Panc1 (cell line): Measurements from ENCODE around the gene CTAGE1. TPM values are rescaled to one million over a fixed set of nuclear protein-coding genes. Genes with fewer than 3 reads are reported as not detected.

Source experiments
- ATAC-seq: fragments of 200-7000 bp; cut with Tn5 transposase; 2 replicates; pipeline ENCODE4 v1.9.1; 2020; ENCODE audit warnings: mild to moderate bottlenecking, moderate library complexity
- BruUV-seq: library from RNA; stranded (reverse); fragments of 400-500 nt; replicated peaks from 2 replicates; lab custom pipeline; 2021; lab: Mats Ljungman, UMichigan
- CTCF ChIA-PET: fragments of 300-600 bp; sonication (Branson Sonifier 250); formaldehyde crosslinking; loops from one replicate; lab custom pipeline; 2022; ENCODE audit warnings: antibody characterized with exemption; lab: Charles Lee
- POLR2A ChIA-PET: fragments of 300-600 bp; sonication (Branson Sonifier 250); formaldehyde crosslinking; loops from one replicate; lab custom pipeline; 2022; ENCODE audit warnings: antibody characterized with exemption; lab: Charles Lee
- DNase-seq: peaks from one replicate; pipeline ENCODE4 v3.0.0-alpha.2; 2010; ENCODE audit warnings: low read depth, low spot score
- H3K27ac ChIP-seq: 2 replicates; pipeline ENCODE4 v1.5.1; 2011; ENCODE audit warnings: mild to moderate bottlenecking, low read length, inconsistent platforms
- H3K27me3 ChIP-seq: fragments of 200-500 bp; sonication (Bioruptor generic); 2 replicates; pipeline ENCODE4 v1.6.0; 2014; ENCODE audit warnings: low read length, inconsistent platforms; ENCODE audit not compliant: control insufficient read depth, insufficient read depth
- H3K36me3 ChIP-seq: fragments of 200-500 bp; sonication (Bioruptor generic); 2 replicates; pipeline ENCODE4 v1.5.1; 2014; ENCODE audit warnings: inconsistent platforms, mild to moderate bottlenecking, low read length, moderate library complexity; ENCODE audit not compliant: control insufficient read depth, insufficient read depth
- H3K4me1 ChIP-seq: 2 replicates; pipeline ENCODE4 v1.5.1; 2011; ENCODE audit warnings: inconsistent platforms, mild to moderate bottlenecking, low read length, moderate library complexity; ENCODE audit not compliant: control insufficient read depth, insufficient read depth
- H3K4me3 ChIP-seq, 2 experiments: 2 replicates each; pipeline ENCODE4 v1.5.1; 2011 to 2012; ENCODE audit warnings: low read depth in 2 of 2, low read length in 2 of 2, mild to moderate bottlenecking in 2 of 2, inconsistent platforms in 1 of 2, moderate library complexity in 1 of 2
- H3K9me3 ChIP-seq: fragments of 200-500 bp; sonication (Bioruptor generic); 2 replicates; pipeline ENCODE4 v1.5.1; 2014; ENCODE audit warnings: low read depth, mild to moderate bottlenecking, inconsistent platforms, low read length, moderate library complexity; ENCODE audit not compliant: control insufficient read depth, insufficient read depth
- POLR2AphosphoS5 ChIP-seq: IDR thresholded peaks from 2 replicates; pipeline ENCODE4 v1.6.1; 2012; ENCODE audit warnings: mild to moderate bottlenecking, low read depth, low read length, moderate library complexity
- SIN3A ChIP-seq: IDR thresholded peaks from 2 replicates; pipeline ENCODE4 v1.6.1; 2012; ENCODE audit warnings: low read depth, mild to moderate bottlenecking, low read length, moderate library complexity, borderline replicate concordance; ENCODE audit not compliant: insufficient read depth
- TCF7L2 ChIP-seq: IDR thresholded peaks from 2 replicates; pipeline ENCODE4 v1.6.1; 2011; ENCODE audit warnings: mild to moderate bottlenecking, low read depth, low read length, inconsistent platforms
- in situ Hi-C: cut with HindIII; loops from 2 replicates; pipeline ENCODE4 v1.10.0; 2016; ENCODE audit warnings: low sequenced_read_pairs, low pct_unique_long_range_greater_than_20kb
- intact Hi-C: fragments of 100-400 bp; cut with micrococcal nuclease; formaldehyde crosslinking; loops from one replicate; pipeline ENCODE4 v1.10.0; 2022; ENCODE audit not compliant: unreplicated experiment
- total RNA-seq: library from RNA; stranded (reverse); gene quantifications from one replicate; pipeline ENCODE4 v1.2.1, GENCODE V29; 2021; ENCODE audit not compliant: unreplicated experiment
- TF ChIP-seq, protein P1 (sequence below), 2 experiments: IDR thresholded peaks; 2 replicates each; pipeline ENCODE4 v1.6.1; 2011 to 2012; ENCODE audit warnings: low read depth in 2 of 2, control low read depth in 1 of 2, low read length in 1 of 2, mild to moderate bottlenecking in 1 of 2, moderate library complexity in 1 of 2; ENCODE audit not compliant: insufficient read depth in 1 of 2
- TF ChIP-seq, protein P2 (sequence below): fragments of 450-650 bp; IDR thresholded peaks from 2 replicates; pipeline ENCODE4 v1.5.1; 2017; ENCODE audit warnings: mild to moderate bottlenecking

The CTAGE1 gene
- total RNA-seq, 1 experiment from 2014 or later, result not detected

DNA sequence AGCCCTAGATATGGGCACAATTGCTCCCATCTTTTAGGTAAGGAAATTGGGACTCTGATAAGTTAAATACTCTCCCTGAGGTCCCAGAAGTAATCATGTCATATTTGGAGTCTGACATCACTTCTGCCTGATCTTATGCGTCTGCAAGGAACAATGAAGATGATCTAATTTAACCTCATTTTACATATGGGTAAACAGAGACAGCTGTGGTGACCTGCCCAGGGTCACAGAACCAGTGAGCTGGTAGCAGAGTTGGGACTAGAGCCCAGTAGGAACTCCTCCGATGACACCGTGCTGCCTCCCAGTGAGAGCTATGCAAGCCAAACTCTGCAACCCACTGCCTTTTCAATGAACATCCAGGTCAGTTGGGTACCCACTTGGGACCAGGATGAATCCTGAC, 17.8 kb downstream of the CTAGE1 start:
- DNase-seq, result no peak
- ChIA-PET CTCF (no interaction called here), POLR2A (no interaction called here)
- peaks cover 3% of the 10 kb centered on the region; the same call in 1 of the 2 replicates for H3K27me3 ChIP-seq
- no TSS peak for BruUV-seq
- H3K9me3 ChIP-seq, result no peaks in the 10 kb centered on the region
- intact Hi-C loops, result no loop called here
- no peaks in the 10 kb centered on the region for H3K36me3 ChIP-seq
- TF ChIP-seq, protein P1, sequence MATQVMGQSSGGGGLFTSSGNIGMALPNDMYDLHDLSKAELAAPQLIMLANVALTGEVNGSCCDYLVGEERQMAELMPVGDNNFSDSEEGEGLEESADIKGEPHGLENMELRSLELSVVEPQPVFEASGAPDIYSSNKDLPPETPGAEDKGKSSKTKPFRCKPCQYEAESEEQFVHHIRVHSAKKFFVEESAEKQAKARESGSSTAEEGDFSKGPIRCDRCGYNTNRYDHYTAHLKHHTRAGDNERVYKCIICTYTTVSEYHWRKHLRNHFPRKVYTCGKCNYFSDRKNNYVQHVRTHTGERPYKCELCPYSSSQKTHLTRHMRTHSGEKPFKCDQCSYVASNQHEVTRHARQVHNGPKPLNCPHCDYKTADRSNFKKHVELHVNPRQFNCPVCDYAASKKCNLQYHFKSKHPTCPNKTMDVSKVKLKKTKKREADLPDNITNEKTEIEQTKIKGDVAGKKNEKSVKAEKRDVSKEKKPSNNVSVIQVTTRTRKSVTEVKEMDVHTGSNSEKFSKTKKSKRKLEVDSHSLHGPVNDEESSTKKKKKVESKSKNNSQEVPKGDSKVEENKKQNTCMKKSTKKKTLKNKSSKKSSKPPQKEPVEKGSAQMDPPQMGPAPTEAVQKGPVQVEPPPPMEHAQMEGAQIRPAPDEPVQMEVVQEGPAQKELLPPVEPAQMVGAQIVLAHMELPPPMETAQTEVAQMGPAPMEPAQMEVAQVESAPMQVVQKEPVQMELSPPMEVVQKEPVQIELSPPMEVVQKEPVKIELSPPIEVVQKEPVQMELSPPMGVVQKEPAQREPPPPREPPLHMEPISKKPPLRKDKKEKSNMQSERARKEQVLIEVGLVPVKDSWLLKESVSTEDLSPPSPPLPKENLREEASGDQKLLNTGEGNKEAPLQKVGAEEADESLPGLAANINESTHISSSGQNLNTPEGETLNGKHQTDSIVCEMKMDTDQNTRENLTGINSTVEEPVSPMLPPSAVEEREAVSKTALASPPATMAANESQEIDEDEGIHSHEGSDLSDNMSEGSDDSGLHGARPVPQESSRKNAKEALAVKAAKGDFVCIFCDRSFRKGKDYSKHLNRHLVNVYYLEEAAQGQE (IDR thresholded peaks at IDR 0.05; ENCODE audit: insufficient read depth in 1 of 2, low read depth in 2 of 2, low read length in 1 of 2), result no peak
- TF ChIP-seq, protein P2, sequence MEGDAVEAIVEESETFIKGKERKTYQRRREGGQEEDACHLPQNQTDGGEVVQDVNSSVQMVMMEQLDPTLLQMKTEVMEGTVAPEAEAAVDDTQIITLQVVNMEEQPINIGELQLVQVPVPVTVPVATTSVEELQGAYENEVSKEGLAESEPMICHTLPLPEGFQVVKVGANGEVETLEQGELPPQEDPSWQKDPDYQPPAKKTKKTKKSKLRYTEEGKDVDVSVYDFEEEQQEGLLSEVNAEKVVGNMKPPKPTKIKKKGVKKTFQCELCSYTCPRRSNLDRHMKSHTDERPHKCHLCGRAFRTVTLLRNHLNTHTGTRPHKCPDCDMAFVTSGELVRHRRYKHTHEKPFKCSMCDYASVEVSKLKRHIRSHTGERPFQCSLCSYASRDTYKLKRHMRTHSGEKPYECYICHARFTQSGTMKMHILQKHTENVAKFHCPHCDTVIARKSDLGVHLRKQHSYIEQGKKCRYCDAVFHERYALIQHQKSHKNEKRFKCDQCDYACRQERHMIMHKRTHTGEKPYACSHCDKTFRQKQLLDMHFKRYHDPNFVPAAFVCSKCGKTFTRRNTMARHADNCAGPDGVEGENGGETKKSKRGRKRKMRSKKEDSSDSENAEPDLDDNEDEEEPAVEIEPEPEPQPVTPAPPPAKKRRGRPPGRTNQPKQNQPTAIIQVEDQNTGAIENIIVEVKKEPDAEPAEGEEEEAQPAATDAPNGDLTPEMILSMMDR, result no peak
- TF ChIP-seq TCF7L2, result no peak
- TF ChIP-seq SIN3A, result no peak
- TF ChIP-seq POLR2AphosphoS5, result no peak
- H3K27ac ChIP-seq, result no peak overlapping the region
- no peaks in the 10 kb centered on the region for H3K4me1 ChIP-seq
- ATAC-seq, result no peak
- in situ Hi-C loops, result no loop called here
- H3K4me3 ChIP-seq, result no peak overlapping the region

GRCh38 chr18:22398464-22398863, 19.3 kb downstream of the CTAGE1 start:
- in situ Hi-C loops (no loop called here), intact Hi-C loops (no loop called here)
- TF ChIP-seq, protein P2, result no peak
- TF ChIP-seq TCF7L2, result no peak
- TF ChIP-seq SIN3A, result no peak
- no peak for TF ChIP-seq POLR2AphosphoS5
- TF ChIP-seq, protein P1 (IDR thresholded peaks at IDR 0.05; ENCODE audit: insufficient read depth in 1 of 2, low read depth in 2 of 2, low read length in 1 of 2), result no peak
- ChIA-PET POLR2A (no interaction called here), CTCF (no interaction called here)
- Histone ChIP-seq H3K4me1 (no peaks in the 10 kb centered on the region), H3K9me3 (no peaks in the 10 kb centered on the region), H3K27ac (no peak overlapping the region), H3K36me3 (no peaks in the 10 kb centered on the region), H3K4me3 (no peak overlapping the region), H3K27me3 (peaks cover 3% of the 10 kb centered on the region; the same call in 1 of the 2 replicates)
- no TSS peak for BruUV-seq
- ATAC-seq (no peak), DNase-seq (no peak)
